Retinal pigment epithelial cell (primary cell): ENCODE measurements around the gene MFSD6L.

ENCODE experiments used
- DNase-seq: peaks from one replicate; pipeline ENCODE4 v3.0.0-alpha.2; 2010; ENCODE audit warnings: low read depth
- H3K4me3 ChIP-seq: 2 replicates; pipeline ENCODE4 v1.5.1; 2011; ENCODE audit warnings: mild to moderate bottlenecking, low read length, control low read depth, moderate library complexity
- TF ChIP-seq, protein P1 (sequence below): conservative IDR thresholded peaks from 2 replicates; pipeline ENCODE4 v1.5.1; 2011; ENCODE audit warnings: low read depth, low read length, control low read depth, inconsistent platforms

MFSD6L gene

DNA sequence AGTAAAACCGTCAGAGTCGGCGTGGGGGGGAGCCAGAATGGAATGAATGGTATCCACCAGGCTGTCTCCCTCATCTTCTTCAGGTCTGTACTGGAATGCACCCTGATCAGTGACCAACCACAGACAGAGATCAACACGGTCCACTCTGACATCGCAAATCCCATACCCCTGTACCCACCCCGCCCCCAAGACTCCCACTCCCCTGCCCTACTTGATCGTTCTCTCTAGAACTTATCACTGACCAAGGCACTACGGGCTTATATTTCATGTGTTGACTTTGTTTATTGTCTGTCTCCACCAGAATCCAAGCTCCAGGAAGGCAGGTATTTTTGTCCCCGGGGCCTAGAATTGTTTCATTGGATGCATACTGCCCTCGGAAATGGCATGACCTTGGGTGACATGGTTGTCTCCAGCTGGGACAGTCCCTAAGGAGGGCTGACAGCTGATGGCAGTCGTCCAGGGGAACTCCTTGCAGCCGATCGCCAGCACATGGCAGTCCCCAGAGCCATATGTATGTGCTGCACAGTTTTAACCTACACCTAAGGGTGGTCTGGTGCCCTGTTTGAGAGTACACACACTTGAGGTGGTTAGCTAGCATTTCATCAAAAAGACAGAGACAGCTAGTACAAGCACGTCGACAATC is 526 bp upstream of the MFSD6L start:
- H3K4me3 ChIP-seq = no peak overlapping the region
- TF ChIP-seq, protein P1, sequence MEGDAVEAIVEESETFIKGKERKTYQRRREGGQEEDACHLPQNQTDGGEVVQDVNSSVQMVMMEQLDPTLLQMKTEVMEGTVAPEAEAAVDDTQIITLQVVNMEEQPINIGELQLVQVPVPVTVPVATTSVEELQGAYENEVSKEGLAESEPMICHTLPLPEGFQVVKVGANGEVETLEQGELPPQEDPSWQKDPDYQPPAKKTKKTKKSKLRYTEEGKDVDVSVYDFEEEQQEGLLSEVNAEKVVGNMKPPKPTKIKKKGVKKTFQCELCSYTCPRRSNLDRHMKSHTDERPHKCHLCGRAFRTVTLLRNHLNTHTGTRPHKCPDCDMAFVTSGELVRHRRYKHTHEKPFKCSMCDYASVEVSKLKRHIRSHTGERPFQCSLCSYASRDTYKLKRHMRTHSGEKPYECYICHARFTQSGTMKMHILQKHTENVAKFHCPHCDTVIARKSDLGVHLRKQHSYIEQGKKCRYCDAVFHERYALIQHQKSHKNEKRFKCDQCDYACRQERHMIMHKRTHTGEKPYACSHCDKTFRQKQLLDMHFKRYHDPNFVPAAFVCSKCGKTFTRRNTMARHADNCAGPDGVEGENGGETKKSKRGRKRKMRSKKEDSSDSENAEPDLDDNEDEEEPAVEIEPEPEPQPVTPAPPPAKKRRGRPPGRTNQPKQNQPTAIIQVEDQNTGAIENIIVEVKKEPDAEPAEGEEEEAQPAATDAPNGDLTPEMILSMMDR = no peak
- no peak for DNase-seq

DNA sequence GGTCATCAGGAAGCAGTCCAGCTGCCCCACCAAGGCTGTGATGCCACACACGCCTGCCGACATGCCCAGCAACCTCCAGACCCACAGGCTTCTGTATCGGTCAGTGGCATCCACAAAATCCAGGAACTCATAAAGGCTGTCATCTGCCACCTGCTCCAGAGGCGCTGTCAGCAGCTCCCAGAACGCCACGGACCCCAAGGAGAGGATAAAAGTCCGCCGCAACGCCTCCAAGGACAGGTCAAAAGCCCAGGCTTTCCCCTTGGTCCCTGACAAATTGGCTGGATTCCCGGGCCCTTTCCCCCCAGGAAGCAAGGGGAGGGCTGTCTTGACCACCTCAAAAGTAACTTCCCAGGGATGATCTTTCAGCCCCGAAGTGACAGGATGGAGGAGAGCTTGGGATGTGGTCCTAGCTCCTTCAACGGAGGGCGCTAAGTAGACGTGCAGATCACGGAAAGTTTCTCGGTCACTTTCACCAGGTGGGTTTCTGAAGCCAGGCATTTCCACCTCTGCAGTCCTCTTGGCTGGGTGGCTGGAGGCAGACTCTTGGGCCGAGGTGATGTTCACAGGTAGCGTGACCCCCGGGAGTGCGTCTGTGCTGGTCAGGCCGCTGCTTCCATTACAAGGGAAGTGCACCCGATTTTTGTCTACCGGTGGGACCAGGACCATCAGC is 854 bp downstream of the MFSD6L start:
- TF ChIP-seq, protein P1 = no peak
- no peak for DNase-seq
- no peak overlapping the region for H3K4me3 ChIP-seq

DNA sequence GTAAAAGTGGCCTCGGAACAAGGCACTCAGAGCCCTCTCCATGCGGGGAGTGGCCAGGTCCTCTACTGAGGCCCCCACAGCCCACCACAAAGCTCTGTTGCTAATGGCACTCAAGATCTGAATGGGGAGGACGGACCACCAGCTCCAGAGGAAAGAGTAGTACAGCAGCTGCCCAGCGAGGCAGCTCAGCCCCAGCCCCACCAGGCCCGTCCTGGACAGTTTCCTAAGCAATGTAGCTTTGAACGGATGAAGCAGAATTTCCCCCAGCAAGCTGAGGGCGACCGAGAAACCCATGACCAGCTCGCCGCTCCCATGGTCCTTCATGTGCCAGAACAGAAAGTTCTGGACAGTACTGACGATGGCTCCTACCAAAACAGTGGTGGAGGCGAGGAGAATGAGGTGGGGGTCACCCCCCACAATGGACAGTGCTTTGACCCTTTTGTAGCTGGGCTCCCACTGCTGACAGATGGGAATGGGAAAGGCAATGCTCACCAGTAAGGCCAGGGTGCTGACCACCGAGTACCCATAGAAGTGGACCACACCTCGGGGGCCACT is 1.5 kb downstream of the MFSD6L start:
- TF ChIP-seq, protein P1 = no peak
- DNase-seq = no peak
- no peak overlapping the region for H3K4me3 ChIP-seq

DNA sequence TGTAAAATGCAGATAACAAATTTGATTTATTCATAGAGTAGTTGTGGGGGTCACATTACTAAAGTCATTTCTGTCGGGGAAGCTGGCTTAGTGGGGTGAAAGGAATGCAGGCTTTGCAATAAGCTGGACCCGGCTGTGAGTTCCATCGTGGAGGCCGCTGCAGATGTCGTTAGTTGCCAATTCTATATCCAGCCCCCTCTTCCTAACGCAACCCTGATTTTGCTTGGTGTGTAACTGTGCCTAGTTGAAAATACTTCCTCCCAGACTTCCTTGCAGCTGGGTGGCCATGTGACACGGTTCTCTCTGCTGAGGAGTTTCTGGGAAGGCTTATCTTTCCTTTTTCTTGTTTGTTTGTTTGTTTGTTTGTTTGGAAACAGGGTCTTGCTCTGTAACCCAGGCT is 4.5 kb downstream of the MFSD6L start:
- no peak overlapping the region for H3K4me3 ChIP-seq
- DNase-seq = no peak
- TF ChIP-seq, protein P1 = no peak

DNA sequence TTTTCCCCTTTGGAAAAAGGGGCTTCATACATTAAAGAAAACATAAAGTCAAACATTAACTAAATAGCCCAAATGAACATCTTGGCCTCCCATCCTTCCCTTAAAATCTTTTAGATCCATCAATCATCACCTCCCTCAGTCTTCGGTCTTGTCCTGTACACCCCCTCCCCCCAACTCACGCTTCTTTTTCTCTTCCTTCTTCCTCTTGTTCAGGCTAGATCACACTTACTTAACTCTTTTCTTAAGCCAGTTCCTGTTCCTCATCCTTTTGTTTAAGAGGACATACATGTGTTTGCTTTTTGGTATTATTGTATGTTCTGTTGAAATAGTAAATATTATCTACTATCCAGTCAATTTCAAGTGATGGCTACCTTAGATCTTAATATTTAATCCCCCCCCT is 5.5 kb downstream of the MFSD6L start:
- no peak overlapping the region for H3K4me3 ChIP-seq
- TF ChIP-seq, protein P1 = no peak
- no peak for DNase-seq

DNA sequence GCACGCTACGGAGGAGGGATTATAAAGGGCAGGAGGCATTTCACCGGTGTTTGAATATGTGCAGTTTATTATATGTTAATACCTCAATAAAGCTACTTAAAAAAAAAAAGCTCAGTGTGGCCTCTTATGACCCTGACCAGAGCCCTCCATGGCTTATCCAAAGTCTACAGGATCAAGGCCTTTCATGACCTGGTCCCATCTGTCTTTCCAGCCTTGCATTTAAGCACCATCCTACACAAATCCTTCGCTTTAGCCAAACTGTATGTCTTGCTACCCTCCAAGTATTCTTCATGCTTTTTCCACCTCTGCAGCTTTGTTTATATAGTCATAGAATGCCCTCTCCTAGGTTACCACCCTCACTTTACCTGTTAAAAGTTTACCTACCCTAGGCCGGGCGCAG is 6.5 kb downstream of the MFSD6L start:
- no peak overlapping the region for H3K4me3 ChIP-seq
- DNase-seq = no peak
- TF ChIP-seq, protein P1 = no peak

DNA sequence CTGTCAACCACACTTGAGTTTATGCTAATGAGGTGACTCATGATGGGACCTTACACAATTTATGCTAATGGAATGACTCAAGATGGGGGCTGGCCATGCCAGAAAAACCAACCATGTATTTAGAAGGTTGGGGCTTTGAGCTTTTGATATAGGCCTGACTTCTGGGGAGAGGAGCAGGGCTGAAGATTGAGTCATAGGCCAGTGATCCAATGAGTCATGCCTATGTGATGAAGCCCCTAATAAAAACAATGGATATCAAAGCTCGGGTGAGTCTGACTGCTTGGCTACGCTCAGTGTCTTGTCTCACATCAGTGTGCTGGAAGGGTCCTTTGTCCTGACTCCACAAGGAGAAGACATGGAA is 7.3 kb downstream of the MFSD6L start:
- no peak for DNase-seq
- TF ChIP-seq, protein P1 = no peak

More for the DNA sequence above, 7.3 kb downstream of the MFSD6L start:
- H3K4me3 ChIP-seq = no peak overlapping the region
